ENCODE data around the gene STN1. TPM values are rescaled to one million over a fixed set of nuclear protein-coding genes. Genes with fewer than 3 reads are reported as not detected.

STN1 gene
- total and polyA plus RNA-seq, 7 donors: 15.3 to 22.7 (median 18.3) TPM

GRCh38 chr10:103841519-103841918, 76.5 kb downstream of the STN1 start:
- Histone ChIP-seq H3K27me3 (ENCODE audit: insufficient read depth in 3 of 3, low read length in 2 of 3) (no peaks in the 10 kb centered on the region), H3K4me1 (peaks cover 84% of the 10 kb centered on the region), H3K36me3 (ENCODE audit: insufficient read depth in 1 of 2, low read depth in 1 of 2) (no peaks in the 10 kb centered on the region), H3K27ac (peak overlapping the region; percentile 83), H3K9me3 (no peaks in the 10 kb centered on the region), H3K4me3 (no peak overlapping the region)
- DNase-seq (no peak), ATAC-seq (no peak)
- WGBS, 3 donors: 75 to 82% (median 77%) methylated on average over 7 of the region's 7 CpGs
- TF ChIP-seq CTCF (IDR thresholded peaks at IDR 0.05): no peak
- intact Hi-C loops (cut with DNase I): loop anchor here in 1 of 2 donors (5.0 kb wide), 1 partner anchor 84 kb away; no protein-coding TSS in a partner anchor

GRCh38 chr10:103840740-103841070, 77.3 kb downstream of the STN1 start:
- TF ChIP-seq CTCF (IDR thresholded peaks at IDR 0.05): no peak
- Histone ChIP-seq H3K4me1 (peaks cover 78% of the 10 kb centered on the region), H3K4me3 (peak overlapping the region; percentile 15), H3K9me3 (no peaks in the 10 kb centered on the region), H3K36me3 (ENCODE audit: insufficient read depth in 1 of 2, low read depth in 1 of 2) (no peaks in the 10 kb centered on the region), H3K27ac (peak overlapping the region; percentile 83), H3K27me3 (ENCODE audit: insufficient read depth in 3 of 3, low read length in 2 of 3) (no peaks in the 10 kb centered on the region)
- WGBS, 3 donors: 29 to 33% (median 32%) methylated on average over 4 of the region's 4 CpGs
- intact Hi-C loops (cut with DNase I): loop anchor here in 1 of 2 donors (5.0 kb wide), 1 partner anchor 83 kb away; no protein-coding TSS in a partner anchor
- no peak for DNase-seq
- no peak for ATAC-seq

GRCh38 chr10:103839872-103840739, 77.9 kb downstream of the STN1 start:
- Histone ChIP-seq H3K36me3 (ENCODE audit: insufficient read depth in 1 of 2, low read depth in 1 of 2) (no peaks in the 10 kb centered on the region), H3K27me3 (ENCODE audit: insufficient read depth in 3 of 3, low read length in 2 of 3) (no peaks in the 10 kb centered on the region), H3K27ac (peak overlapping the region; percentile 83), H3K4me3 (peak overlapping the region; percentile 15), H3K9me3 (no peaks in the 10 kb centered on the region), H3K4me1 (peaks cover 78% of the 10 kb centered on the region)
- TF ChIP-seq CTCF (IDR thresholded peaks at IDR 0.05): no peak
- ATAC-seq (peak; percentile 60 to 73 (median 72)), DNase-seq (peak; percentile 56 to 83)
- intact Hi-C loops (cut with DNase I): loop anchor here in 1 of 2 donors (5.0 kb wide), 1 partner anchor 83 kb away; no protein-coding TSS in a partner anchor
- WGBS, 3 donors: 19 to 32% (median 21%) methylated on average over 18 of the region's 18 CpGs

GRCh38 chr10:103839519-103839871, 78.5 kb downstream of the STN1 start:
- TF ChIP-seq CTCF (IDR thresholded peaks at IDR 0.05): no peak
- WGBS, 3 donors: 16 to 30% (median 22%) methylated on average over 9 of the region's 9 CpGs
- Histone ChIP-seq H3K4me3 (peak overlapping the region; percentile 15), H3K27ac (peak overlapping the region; percentile 83), H3K9me3 (no peaks in the 10 kb centered on the region), H3K27me3 (ENCODE audit: insufficient read depth in 3 of 3, low read length in 2 of 3) (no peaks in the 10 kb centered on the region), H3K36me3 (ENCODE audit: insufficient read depth in 1 of 2, low read depth in 1 of 2) (no peaks in the 10 kb centered on the region), H3K4me1 (peaks cover 80% of the 10 kb centered on the region)
- intact Hi-C loops (cut with DNase I): no loop called here
- DNase-seq: no peak
- peak in 3 of 4 donors; percentile 2 to 26 (median 4) for ATAC-seq
